HG02610 (cell line): Measurements from ENCODE around the gene FBXO27.
"Not testable (repeated sequence)": the region's sequence is repeated elsewhere in the genome, so short reads cannot be mapped to it uniquely, and the experiment has no call there.

Source experiments
- ATAC-seq: cut with Tn5 transposase; IDR thresholded peaks from one replicate; pipeline ENCODE4 v1.9.1; 2021; ENCODE audit warnings: mild to moderate bottlenecking, moderate library complexity; ENCODE audit not compliant: unreplicated experiment

FBXO27 gene

DNA sequence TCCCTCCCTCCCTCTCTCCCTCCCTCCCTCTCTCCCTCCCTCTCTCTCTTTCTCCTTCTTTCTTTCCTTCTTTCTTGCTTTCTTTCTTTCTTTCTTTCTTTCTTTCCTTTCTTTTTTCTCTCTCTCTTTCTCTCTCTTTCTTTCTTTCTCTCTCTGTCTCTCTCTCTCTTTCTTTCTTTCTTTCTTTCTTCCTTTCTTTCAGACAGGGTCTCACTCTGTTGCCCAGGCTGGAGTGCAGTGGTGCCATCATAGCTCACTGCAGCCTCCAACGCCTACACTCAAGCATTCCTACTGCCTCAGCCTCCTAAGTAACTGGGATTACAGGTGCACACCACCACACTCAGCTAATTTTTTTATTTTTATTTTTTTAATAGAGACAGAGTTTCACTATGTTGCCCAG is 42.7 kb downstream of the FBXO27 start:
- ATAC-seq, result not testable (repeated sequence)

DNA sequence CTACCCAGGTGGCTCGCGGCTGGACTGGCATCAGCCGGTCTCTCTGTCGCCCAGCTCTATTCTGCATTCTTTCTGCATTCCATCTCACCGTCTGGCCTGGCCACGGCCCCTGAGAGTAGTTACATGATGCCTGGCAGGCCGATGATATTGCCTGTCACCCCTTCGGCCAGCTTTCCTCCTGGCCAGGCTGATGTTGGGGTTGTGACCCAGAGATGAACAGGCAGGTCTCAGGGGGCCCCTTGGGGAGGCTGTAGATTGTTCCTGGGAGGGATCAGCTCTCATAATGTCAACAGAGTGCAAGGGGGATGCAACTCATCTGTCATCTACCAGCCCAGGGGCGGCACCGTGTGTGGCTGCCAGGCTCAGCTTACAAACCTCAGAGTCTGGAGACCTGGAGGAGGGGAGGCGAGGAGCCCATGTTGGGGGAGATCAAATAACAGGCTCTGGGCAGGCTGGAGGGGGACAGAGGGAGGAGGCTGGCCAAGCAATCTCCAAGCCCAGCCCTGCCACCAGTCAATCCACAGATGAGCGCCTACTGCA is 43.2 kb downstream of the FBXO27 start:
- no peak for ATAC-seq

DNA sequence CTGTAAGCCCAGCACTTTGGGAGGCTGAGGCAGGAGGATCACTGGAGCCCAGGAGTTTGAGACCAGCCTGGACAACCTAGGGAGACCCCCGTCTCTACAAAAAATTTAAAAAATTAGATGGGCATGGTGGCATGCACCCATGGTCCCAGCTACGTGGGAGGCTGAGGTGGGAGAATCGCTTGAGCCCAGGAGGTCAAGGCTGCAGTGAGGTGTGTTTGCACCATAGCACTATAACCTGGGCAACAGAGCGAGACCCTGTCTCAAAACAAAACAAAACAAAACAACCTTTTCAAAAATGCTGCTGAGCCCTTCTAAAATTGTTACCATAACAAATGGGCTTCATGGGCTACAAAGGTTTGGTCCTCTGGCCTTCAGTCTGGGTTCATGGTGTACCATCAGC is 43.7 kb downstream of the FBXO27 start:
- ATAC-seq, result not testable (repeated sequence)

DNA sequence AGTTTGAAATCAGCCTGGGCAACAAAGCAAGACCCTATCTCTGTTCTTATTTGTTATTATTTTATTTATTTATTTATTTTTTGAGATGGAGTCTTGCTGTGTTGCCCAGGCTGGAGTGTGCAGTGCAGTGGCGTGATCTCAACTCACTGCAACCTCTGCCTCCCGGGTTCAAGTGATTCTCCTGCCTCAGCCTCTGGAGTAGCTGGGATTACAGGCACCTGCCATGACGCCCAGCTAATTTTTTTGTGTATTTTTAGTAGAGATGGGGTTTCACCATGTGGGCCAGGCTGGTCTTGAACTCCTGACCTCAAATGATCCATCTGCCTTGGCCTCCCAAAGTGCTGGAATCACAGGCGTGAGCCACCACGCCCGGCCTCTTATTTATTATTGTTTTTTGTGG is 44.6 kb downstream of the FBXO27 start:
- ATAC-seq, result not testable (repeated sequence)

DNA sequence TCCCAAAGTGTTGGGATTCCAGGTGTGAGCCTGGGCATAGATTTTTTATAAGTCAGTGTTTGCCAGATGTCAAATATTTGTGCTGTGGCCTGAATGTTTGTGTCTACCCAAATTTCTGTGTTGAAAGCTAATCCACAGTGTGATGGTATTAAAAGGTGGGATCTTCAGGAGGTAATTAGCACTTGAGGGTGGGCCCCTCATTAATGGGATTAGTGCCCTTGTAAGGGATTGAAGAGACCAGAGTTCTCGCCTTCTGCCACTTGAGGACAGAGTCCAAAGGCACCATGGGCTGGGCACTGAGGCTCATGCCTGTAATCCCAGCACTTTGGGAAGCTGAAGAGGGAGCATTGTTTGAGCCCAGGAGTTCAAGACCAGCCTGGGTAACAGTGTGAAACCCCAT is 47.1 kb downstream of the FBXO27 start:
- ATAC-seq, result no peak

DNA sequence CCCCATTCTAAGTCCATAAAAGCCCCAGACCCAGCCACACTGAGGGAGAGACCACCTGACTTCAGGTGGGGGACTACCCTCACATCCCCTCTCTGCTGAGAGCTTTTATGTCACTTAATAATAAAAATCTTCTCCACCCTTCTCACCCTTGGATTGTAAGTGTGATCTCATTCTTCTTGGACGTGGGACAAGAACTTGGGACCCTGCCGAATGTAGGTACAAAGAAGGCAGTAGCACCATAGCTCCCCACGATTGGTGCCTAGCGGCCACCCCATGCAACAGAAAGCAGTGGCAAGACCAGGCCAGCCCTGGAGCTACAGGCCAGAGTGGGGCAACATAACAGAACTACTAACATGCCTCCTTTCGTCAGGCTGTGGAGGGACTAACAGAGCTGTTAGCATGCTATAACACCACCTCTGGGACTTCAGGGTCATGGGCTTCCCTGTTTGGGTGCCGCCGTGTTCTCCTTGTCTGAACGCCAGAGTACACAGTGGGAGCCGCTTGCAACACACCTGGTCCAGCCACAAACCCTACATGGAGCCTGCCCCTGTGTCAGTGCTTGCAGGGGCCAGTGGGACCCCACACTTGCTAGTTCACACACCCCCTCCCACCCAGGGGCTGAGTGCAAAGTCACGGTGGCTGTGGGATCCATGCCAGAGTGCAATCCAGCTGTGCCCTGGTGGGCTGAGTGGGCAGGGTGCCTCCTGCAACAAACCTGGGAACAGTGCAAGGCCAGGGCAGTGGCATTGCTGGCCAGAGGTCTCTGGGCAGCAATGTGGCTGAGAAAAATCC is 51.6 kb downstream of the FBXO27 start:
- ATAC-seq, result no peak

DNA sequence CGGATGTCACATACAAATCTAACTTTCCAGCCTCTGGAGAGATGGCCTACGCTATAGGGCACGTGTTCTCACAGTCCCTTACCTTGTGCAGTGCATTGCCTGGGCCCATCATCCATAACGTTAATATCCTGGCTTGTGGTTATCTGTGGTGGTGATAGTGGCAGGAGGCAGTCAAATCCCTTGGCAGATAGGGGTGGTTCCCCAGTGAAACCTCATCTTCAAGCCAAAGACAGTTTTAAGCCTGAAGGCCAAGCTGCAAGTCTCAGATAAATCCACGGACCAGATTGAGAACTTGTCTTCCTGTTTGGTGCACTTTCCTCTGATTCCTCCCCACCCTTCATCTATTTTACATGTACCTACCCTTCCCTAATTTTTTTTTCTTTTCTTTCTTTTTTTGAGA is 52.5 kb downstream of the FBXO27 start:
- no peak for ATAC-seq

DNA sequence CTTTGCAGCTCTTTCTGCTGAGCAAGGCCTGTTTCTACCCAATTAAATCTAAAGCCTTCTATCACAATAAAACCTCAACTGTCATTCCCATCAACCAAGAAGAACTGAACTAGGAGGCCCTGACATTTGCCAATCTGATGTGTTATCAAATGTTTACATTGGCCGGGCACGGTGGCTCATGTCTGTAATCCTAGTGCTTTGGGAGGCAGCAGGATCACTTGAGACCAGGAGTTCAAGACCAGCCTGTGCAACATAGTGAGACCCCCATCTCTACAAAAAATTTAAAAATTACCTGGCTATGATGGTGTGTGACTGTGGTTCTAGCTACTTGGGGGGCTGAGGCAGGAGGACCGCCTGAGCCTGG is 54.0 kb downstream of the FBXO27 start:
- no peak for ATAC-seq

DNA sequence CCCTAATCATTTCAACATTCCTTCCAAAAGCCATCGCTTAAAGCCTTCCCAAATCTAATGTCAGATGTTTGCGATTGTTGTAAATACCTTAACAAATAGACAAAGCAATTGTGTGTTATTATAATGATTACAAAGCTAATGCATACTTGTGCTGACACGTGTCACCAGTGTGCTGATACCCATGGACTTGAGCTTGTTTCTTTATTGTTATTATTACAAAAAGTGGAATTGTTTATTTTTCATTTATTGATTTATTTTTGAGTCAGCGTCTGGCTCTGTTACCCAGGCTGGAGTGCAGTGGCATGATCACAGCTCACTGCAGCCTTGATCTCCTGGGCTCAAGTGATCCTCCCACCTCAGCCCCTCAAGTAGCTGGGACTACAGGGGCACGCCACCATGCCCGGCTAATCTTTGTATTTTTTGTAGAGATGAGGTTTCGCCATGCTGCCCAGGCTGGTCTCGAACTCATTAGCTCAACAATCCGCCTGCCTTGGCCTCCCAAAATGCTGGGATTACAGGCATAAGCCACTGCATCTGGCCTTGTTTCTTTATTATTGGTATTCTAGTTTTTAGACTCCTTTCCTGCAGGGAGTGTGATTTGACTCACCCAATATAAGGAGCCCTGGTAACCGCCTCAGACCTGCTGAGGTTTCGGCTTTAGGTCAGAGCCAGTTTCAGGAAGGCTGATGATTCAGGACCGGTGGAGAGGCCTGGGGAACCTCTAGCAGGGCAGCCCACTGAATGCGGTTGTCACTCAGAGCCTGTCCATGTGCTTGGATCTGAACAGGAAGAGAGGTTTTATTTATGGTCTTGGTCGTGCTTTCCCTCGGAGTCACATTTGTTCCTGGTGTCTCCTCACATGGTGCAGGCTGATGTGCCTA is 54.7 kb downstream of the FBXO27 start:
- peak; percentile 92 for ATAC-seq

DNA sequence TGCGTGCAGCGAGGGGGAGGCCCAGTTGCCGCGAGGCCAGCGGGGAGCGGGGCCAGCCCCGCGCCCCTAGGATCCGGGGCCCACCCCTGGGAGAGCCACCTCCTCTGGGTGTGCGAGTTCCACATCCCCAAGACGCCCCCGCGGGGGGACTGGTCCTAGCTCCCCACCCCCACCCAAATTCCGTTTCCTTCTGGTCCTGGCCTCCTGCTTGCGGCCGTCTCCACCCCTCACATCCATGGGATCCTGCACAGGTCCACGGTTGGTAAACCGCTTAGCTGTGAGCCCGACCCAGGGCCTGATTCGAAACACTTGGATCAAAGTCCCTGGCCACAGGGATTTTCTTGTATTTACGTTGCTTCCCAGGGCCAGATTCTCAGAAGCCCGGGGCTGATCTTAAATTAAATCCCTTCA is 56.5 kb downstream of the FBXO27 start:
- no peak for ATAC-seq

DNA sequence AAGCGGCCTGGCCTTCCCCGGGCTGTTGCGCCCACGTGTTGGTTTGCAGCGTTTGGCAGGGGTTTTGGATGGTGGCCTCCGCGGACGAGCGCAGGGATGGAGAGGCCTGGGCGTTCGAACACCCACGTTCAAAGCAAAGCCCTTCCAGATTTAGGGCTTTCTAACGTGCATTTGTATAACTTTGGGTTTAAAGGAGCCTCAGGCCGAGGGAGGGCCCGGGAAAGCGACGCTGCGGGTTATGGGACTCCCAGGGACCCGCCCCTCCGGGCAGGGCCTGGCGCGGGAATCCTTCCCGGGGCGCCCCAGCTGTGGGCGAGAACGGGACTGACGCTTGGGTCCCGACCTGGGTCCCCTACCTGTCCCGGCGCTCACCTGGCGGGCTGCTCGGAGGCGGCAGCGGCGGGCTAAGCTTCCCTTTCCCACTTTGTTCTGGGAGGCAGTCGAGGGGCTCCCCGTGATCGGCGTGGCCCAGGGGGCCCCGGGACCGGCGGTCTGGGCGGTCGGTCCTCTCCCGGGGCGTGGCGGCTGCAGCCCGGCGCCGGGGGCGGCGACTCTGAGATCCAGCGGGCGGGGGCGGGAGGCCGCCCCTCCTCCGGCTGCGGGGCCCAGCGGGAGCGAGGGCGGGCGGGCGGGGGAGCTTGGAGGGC is 57.0 kb downstream of the FBXO27 start, which contains the start of gene FBXO17:
Gene FBXO17 (minus strand): TSS at position 529 of the 647 bp plus-strand sequence. CDS start 25,423 bp downstream, outside the sequence.
- ATAC-seq, result no peak

DNA sequence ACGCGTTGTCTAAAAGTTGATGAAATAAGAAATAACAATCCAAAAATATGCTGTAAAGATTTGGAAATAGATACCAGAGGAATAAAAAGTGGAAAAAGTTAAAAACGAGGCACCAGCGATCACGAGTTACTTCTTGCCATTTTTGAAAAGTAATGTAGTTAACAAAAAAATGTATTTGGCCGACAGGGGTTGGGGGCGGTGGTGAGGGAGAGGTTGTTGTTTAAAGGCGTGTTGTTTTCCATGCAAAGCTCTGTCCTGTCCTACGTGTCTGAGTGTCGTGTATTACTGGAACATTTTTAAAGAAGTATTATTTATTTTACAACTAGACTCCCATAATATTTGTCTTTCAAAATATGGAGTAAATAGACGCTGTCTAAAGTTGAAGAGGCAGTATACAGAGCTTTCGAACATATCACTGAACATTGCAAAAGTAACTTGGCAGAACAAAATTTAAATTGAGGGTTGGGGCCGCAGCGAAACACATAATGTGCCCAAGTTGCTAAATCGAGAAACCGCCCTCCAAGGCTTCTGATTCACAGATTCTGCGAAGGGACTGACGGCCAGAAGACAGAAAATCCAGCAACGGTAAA is 57.6 kb downstream of the FBXO27 start:
- ATAC-seq, result no peak
